Retinal pigment epithelial cell (primary cell): ENCODE data around the gene CTNNA2.

Experiments
- DNase-seq: peaks from one replicate; pipeline ENCODE4 v3.0.0-alpha.2; 2010; ENCODE audit warnings: low read depth
- H3K4me3 ChIP-seq: 2 replicates; pipeline ENCODE4 v1.5.1; 2011; ENCODE audit warnings: mild to moderate bottlenecking, low read length, control low read depth, moderate library complexity
- CTCF ChIP-seq: conservative IDR thresholded peaks from 2 replicates; pipeline ENCODE4 v1.5.1; 2011; ENCODE audit warnings: low read depth, low read length, control low read depth, inconsistent platforms

CTNNA2 gene

DNA sequence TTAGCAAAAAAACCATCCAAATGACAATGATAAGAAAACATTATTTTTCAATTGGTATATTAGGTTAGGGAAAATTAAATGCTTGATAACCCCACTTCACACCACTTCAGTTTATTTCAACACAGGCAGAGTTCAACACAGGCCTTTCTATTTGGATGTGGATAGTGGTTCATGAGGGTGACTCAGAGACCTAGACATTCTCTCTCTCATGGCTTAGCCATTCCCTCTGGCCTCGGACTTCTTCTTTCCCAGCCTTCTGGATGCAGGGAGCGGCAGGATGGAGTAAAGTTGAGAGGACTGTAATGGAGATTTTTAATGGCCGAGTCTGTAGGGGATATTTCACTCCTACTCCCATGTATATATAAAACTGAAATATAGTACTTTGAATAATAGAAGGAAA, 109.7 kb downstream of the CTNNA2 start:
- DNase-seq: no peak
- no peak for TF ChIP-seq CTCF

GRCh38 chr2:79627237-79627636, 114.4 kb downstream of the CTNNA2 start:
- no peak for TF ChIP-seq CTCF
- no peak for DNase-seq
- H3K4me3 ChIP-seq: no peak overlapping the region

More for the DNA sequence above, 109.7 kb downstream of the CTNNA2 start:
- H3K4me3 ChIP-seq: no peak overlapping the region

- no peak for TF ChIP-seq CTCF
- no peak overlapping the region for H3K4me3 ChIP-seq
- DNase-seq: no peak
These were observed 117.2 kb downstream of the CTNNA2 start for GRCh38 chr2:79630060-79630459.

- no peak for TF ChIP-seq CTCF
- H3K4me3 ChIP-seq: no peak overlapping the region
- no peak for DNase-seq
These were observed 118.2 kb downstream of the CTNNA2 start for GRCh38 chr2:79630972-79631557.

- no peak for DNase-seq
- no peak for TF ChIP-seq CTCF
- no peak overlapping the region for H3K4me3 ChIP-seq
These were observed 125.6 kb downstream of the CTNNA2 start for GRCh38 chr2:79638410-79638809.

- H3K4me3 ChIP-seq: no peak overlapping the region
- no peak for TF ChIP-seq CTCF
- DNase-seq: no peak
These were observed 126.1 kb downstream of the CTNNA2 start for GRCh38 chr2:79638954-79639353.

GRCh38 chr2:79640001-79640400, 127.2 kb downstream of the CTNNA2 start:
- DNase-seq: no peak
- H3K4me3 ChIP-seq: no peak overlapping the region
- no peak for TF ChIP-seq CTCF
